Fibroblast of lung (primary cell): ENCODE measurements around the gene DTYMK.

Source experiments
- CTCF ChIP-seq, 2 donors: IDR thresholded peaks in 1 of 2; conservative IDR thresholded peaks in 1 of 2; 1 replicate in 1 of 2; 2 replicates in 1 of 2; pipeline ENCODE4 v1.5.1; 2011 to 2012; ENCODE audit warnings: low read length in 2 of 2, control low read depth in 1 of 2, inconsistent platforms in 1 of 2, low read depth in 1 of 2, mild to moderate bottlenecking in 1 of 2
- EZH2 ChIP-seq: IDR thresholded peaks from 2 replicates; pipeline ENCODE4 v1.5.1; 2012; ENCODE audit warnings: low read length, control low read depth, mild to moderate bottlenecking; ENCODE audit errors: missing control alignments

GRCh38 chr2:241686650-241687425, at the start of gene DTYMK:
- TF ChIP-seq CTCF (conservative IDR thresholded peaks at IDR 0.05 in 1 of 2, IDR thresholded peaks at IDR 0.05 in 1 of 2; ENCODE audit: low read depth in 1 of 2, low read length in 2 of 2) (no peak), EZH2 (no peak)
